Endothelial cell of umbilical vein (primary cell): ENCODE results near the gene ZP3.
"Not testable (repeated sequence)": the region's sequence is repeated elsewhere in the genome, so short reads cannot be mapped to it uniquely, and the experiment has no call there.

Experiments used
- EZH2 ChIP-seq: IDR thresholded peaks from 2 replicates; pipeline ENCODE4 v1.6.1; 2012; ENCODE audit warnings: borderline replicate concordance, low read depth, mild to moderate bottlenecking, moderate library complexity, low read length, inconsistent platforms; ENCODE audit not compliant: severe bottlenecking
- JUN ChIP-seq: IDR thresholded peaks from 2 replicates; pipeline ENCODE4 v1.6.1; 2011; ENCODE audit warnings: borderline replicate concordance, low read depth; ENCODE audit not compliant: insufficient read length, insufficient read depth
- MAX ChIP-seq: IDR thresholded peaks from 2 replicates; pipeline ENCODE4 v1.6.1; 2011; ENCODE audit not compliant: insufficient read depth, insufficient read length
- MYC ChIP-seq: IDR thresholded peaks from one replicate; pipeline ENCODE4 v1.6.1; 2011; ENCODE audit warnings: mild to moderate bottlenecking, low read depth, low read length
- POLR2A ChIP-seq: IDR thresholded peaks from 2 replicates; pipeline ENCODE4 v1.6.1; 2012; ENCODE audit warnings: low read depth, mild to moderate bottlenecking, control low read depth, low read length
- POLR2AphosphoS5 ChIP-seq: IDR thresholded peaks from 2 replicates; pipeline ENCODE4 v1.6.1; 2012; ENCODE audit warnings: low read depth, mild to moderate bottlenecking, control low read depth, low read length, moderate library complexity; ENCODE audit not compliant: insufficient read depth
- TF ChIP-seq, protein P1 (sequence below), 2 donors: IDR thresholded peaks; 1 replicate in 1 of 2; 2 replicates in 1 of 2; pipeline ENCODE4 v1.5.1; 2011; ENCODE audit warnings: low read length in 2 of 2, mild to moderate bottlenecking in 2 of 2, moderate library complexity in 2 of 2, control low read depth in 1 of 2, inconsistent platforms in 1 of 2, low read depth in 1 of 2; ENCODE audit not compliant: insufficient read depth in 1 of 2; ENCODE audit errors: extremely low read depth in 1 of 2

GRCh38 chr7:76476280-76476679 lies 51.5 kb downstream of the ZP3 start:
- TF ChIP-seq, protein P1, sequence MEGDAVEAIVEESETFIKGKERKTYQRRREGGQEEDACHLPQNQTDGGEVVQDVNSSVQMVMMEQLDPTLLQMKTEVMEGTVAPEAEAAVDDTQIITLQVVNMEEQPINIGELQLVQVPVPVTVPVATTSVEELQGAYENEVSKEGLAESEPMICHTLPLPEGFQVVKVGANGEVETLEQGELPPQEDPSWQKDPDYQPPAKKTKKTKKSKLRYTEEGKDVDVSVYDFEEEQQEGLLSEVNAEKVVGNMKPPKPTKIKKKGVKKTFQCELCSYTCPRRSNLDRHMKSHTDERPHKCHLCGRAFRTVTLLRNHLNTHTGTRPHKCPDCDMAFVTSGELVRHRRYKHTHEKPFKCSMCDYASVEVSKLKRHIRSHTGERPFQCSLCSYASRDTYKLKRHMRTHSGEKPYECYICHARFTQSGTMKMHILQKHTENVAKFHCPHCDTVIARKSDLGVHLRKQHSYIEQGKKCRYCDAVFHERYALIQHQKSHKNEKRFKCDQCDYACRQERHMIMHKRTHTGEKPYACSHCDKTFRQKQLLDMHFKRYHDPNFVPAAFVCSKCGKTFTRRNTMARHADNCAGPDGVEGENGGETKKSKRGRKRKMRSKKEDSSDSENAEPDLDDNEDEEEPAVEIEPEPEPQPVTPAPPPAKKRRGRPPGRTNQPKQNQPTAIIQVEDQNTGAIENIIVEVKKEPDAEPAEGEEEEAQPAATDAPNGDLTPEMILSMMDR (IDR thresholded peaks at IDR 0.05; ENCODE audit: extremely low read depth in 1 of 2, insufficient read depth in 1 of 2, low read depth in 1 of 2, low read length in 2 of 2), result not testable (repeated sequence)
- TF ChIP-seq MAX, EZH2, POLR2A, JUN, POLR2AphosphoS5, MYC: not testable (repeated sequence)
